ENCODE measurements around the gene ANKRD9.

ANKRD9 gene

DNA sequence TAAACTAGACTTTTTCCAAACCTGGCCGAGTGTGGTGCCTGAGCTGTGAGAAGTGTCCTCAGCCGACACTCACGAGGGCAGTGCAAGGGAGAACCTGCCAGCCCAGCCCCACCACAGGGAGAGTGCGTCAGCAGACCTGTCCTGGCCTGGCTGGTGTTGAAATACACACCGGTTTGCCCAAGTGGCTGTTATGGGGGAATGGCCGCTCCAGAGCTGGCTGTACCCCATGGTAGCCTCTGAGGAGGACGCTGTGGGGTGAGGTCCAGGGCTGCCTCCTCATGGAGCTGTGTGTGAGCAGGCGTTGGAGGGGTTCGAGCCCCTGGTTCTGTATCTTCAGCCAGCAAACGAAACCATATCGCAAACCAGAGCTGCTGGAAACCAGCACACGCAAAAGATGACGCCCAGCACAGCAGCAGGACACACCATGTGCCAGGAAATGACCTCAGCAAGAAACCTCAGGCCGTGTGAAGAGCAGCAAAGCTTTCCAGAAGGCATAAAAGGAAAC is 9.4 kb downstream of the ANKRD9 start:
- DNase-seq (ENCODE audit: low spot score) = peak; percentile 84
- Histone ChIP-seq H3K27ac (peak overlapping the region; percentile 25 to 81), H3K4me3 (peak overlapping the region; percentile 33)
- TF ChIP-seq, protein P1, sequence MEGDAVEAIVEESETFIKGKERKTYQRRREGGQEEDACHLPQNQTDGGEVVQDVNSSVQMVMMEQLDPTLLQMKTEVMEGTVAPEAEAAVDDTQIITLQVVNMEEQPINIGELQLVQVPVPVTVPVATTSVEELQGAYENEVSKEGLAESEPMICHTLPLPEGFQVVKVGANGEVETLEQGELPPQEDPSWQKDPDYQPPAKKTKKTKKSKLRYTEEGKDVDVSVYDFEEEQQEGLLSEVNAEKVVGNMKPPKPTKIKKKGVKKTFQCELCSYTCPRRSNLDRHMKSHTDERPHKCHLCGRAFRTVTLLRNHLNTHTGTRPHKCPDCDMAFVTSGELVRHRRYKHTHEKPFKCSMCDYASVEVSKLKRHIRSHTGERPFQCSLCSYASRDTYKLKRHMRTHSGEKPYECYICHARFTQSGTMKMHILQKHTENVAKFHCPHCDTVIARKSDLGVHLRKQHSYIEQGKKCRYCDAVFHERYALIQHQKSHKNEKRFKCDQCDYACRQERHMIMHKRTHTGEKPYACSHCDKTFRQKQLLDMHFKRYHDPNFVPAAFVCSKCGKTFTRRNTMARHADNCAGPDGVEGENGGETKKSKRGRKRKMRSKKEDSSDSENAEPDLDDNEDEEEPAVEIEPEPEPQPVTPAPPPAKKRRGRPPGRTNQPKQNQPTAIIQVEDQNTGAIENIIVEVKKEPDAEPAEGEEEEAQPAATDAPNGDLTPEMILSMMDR (IDR thresholded peaks at IDR 0.05) = no peak

DNA sequence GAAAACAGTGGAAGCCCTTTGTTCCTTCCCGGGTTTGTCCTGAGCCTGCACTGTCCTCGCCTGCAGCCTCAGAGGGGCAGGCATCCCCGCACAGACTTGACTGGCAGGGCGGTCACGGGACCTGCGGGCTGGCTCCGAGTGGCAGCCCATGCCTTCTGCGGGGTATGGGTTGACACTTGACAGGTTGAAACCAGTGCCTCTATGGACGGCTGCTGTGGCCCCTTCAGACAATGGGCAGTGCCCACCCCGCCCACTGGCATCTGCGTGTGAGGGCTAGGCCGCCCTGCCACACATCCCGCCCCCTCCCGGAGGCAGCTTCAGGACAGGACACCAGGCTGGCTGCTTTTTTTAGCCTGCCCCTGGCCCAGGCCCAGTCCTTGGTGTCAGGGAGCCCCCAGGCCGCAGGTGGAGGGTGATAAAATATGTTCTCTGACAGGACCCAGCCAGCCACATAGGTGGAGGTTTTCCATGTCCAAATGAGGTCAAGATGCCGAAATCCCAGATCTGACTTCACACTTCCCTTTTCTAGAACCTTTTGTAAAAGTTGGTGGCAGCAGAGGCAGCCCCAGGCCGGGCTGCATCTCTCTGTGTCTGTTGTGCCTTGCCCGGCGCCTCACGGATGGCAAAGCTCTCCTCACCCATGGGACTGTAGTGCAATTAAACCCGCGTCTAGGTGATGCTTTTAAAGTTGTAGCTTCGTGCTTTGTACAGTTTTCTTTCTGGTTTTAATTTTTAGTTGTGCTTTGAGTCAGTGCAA is 10.0 kb downstream of the ANKRD9 start:
- Histone ChIP-seq H3K4me3 (no peak overlapping the region), H3K27ac (peak overlapping the region; percentile 25 to 66)
- TF ChIP-seq, protein P1 (IDR thresholded peaks at IDR 0.05) = no peak
- peak; percentile 73 for DNase-seq (ENCODE audit: low spot score)

DNA sequence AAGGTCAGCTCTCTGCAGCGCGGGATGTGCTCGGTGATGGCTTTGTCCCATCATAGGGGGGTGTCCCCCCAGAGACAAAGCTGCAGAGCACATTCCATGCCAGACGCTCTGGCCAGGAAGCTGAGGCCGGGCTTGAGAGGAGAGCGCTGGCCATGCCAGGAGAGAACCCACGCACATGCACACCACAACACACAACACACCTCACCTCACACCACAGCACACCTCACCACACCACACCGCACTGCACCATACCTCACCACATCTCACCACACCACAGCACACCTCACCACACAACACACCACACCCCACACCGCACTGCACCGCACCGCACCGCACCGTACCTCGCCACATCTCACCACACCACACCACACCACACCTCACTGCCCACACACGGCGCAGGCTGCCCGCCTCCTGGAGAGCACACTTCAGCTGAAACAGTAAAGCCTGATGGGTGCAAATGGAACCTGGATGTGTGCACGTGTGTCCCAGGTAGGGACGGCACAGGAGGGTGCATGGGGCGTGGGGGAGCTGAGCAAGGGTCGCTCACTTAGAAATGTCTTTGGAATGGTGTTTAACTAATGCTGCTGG is 10.8 kb downstream of the ANKRD9 start:
- Histone ChIP-seq H3K27ac (no peak overlapping the region), H3K4me3 (no peak overlapping the region)
- peak; percentile 66 for DNase-seq (ENCODE audit: low spot score)
- TF ChIP-seq, protein P1 (IDR thresholded peaks at IDR 0.05) = no peak

DNA sequence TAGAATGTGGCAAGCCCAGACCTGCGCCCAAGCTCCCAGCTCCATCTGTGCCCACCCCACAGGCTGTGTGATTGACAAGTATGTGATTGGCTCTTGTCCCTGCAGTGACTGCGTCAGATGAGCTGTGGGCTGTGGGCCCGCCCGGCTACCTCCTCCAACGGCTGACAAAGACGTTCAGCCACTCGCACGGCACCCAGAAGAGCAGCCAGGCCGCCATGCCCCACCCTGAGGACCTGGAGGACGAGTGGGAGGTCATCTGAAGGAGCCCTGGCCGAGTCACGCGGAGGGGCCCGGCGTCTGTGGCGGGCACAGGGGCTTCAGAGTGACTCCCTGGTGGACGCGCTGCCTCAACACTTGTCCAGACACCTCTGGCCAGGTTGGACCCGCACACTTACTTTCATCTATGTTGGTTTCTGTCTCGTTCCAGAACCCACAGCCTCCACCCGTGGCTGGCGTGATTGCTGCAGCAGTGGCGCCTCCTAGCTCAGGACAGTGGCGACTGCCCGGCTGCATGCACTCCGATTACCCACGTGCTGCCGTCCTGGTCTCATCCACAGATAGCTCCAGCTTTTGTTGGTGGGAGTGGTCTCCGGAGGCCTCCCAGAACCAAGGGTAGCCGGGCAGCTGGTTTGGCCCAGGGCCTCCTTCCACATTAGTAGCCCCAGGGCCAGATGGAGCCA is 11.4 kb downstream of the ANKRD9 start:
- DNase-seq (ENCODE audit: low spot score) = no peak
- TF ChIP-seq, protein P1 (IDR thresholded peaks at IDR 0.05) = no peak
- no peak overlapping the region for H3K4me3 ChIP-seq
- H3K27ac ChIP-seq = no peak overlapping the region

DNA sequence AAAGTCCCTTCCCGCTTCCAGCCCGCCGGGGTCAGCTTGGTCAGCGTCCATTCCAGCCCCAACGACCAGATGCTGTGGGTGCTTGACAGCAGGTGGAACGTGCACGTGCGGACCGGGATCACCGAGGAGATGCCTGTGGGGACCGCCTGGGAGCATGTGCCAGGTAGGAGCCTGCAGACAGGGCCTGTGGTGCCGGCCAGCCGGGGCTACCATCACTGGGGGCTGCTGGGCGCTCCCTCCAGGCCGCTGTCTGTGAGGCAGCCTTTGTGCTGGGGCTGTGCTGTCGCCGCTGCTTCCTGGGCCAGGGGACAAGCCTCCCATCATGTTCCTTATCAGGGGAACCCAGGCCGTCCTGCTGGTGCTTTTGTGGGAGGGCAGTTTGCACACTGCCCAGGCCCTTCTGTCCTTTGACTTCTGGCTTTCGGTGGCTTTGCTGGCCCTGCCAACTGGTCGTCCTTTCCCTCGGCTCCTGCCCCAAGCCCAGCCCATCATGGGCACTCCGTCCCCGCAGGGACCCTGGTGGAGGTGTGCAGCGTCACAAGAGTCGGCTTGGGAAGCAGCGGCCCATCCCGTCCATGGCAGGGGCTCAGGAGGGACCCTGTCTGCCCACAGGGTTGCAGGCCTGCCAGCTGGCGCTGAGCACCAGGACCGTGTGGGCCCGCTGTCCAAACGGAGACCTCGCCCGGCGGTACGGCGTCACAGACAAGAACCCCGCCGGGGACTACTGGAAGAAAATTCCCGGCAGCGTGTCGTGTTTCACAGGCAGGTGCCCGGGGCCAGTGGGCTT is 12.4 kb downstream of the ANKRD9 start:
- no peak overlapping the region for H3K4me3 ChIP-seq
- peak; percentile 71 for DNase-seq (ENCODE audit: low spot score)
- TF ChIP-seq, protein P1 (IDR thresholded peaks at IDR 0.05) = no peak
- no peak overlapping the region for H3K27ac ChIP-seq

DNA sequence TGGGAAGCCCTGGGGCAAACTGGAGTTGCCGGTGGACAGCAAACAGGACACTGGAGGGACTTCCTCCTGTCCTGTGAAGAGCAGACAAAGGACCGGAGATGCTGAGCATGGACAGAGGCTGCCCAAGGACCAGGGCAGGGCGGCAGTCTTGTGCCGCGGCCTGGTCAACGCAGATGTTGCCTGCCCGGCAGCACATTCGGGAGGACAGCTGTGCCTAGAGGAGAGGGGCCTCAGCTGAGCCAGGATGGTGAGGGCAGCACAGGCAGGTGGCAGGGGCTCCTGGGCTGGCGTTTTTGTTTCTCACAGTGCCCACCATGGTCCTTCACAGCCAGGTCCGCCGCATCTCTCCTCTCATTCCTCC is 13.3 kb downstream of the ANKRD9 start:
- no peak for DNase-seq (ENCODE audit: low spot score)
- Histone ChIP-seq H3K27ac (no peak overlapping the region), H3K4me3 (no peak overlapping the region)
- TF ChIP-seq, protein P1 (IDR thresholded peaks at IDR 0.05) = no peak
